ENCODE measurements around the gene KCNK17. TPM values are rescaled to one million over a fixed set of nuclear protein-coding genes. Genes with fewer than 3 reads are reported as not detected.

Gene KCNK17
- total RNA-seq, 4 donors from 2014 or later: 0.67 to 2.1 (median 1.7) TPM; not detected in 1

- Histone ChIP-seq H3K27me3 (no peaks in the 10 kb centered on the region), H3K9me3 (no peaks in the 10 kb centered on the region), H3K4me1 (no peaks in the 10 kb centered on the region), H3K27ac (no peak overlapping the region), H3K4me3 (no peak overlapping the region), H3K36me3 (no peaks in the 10 kb centered on the region)
- TF ChIP-seq POLR2A (IDR thresholded peaks at IDR 0.05): no peak
- no peak for DNase-seq
These were observed 44.3 kb downstream of the KCNK17 start for GRCh38 chr6:39269961-39270360.

GRCh38 chr6:39268721-39269120, 45.5 kb downstream of the KCNK17 start:
- H3K4me3 ChIP-seq: no peak overlapping the region
- TF ChIP-seq POLR2A (IDR thresholded peaks at IDR 0.05) (no peak), CTCF (IDR thresholded peaks at IDR 0.05) (no peak)
- H3K9me3 ChIP-seq: no peaks in the 10 kb centered on the region
- no peaks in the 10 kb centered on the region for H3K4me1 ChIP-seq
- H3K36me3 ChIP-seq: no peaks in the 10 kb centered on the region
- DNase-seq: no peak
- no peaks in the 10 kb centered on the region for H3K27me3 ChIP-seq
- no peak overlapping the region for H3K27ac ChIP-seq

GRCh38 chr6:39268171-39268570, 46.0 kb downstream of the KCNK17 start:
- no peaks in the 10 kb centered on the region for H3K36me3 ChIP-seq
- H3K4me3 ChIP-seq: no peak overlapping the region
- no peaks in the 10 kb centered on the region for H3K4me1 ChIP-seq
- TF ChIP-seq POLR2A (IDR thresholded peaks at IDR 0.05): no peak
- TF ChIP-seq CTCF (IDR thresholded peaks at IDR 0.05): no peak
- DNase-seq: no peak
- H3K27me3 ChIP-seq: no peaks in the 10 kb centered on the region
- H3K9me3 ChIP-seq: no peaks in the 10 kb centered on the region
- no peak overlapping the region for H3K27ac ChIP-seq

- no peak overlapping the region for H3K4me3 ChIP-seq
- H3K9me3 ChIP-seq: no peaks in the 10 kb centered on the region
- H3K27ac ChIP-seq: no peak overlapping the region
- H3K27me3 ChIP-seq: no peaks in the 10 kb centered on the region
- no peaks in the 10 kb centered on the region for H3K4me1 ChIP-seq
- TF ChIP-seq CTCF (IDR thresholded peaks at IDR 0.05): no peak
- no peak for TF ChIP-seq POLR2A (IDR thresholded peaks at IDR 0.05)
- no peaks in the 10 kb centered on the region for H3K36me3 ChIP-seq
- DNase-seq: no peak
These were observed 47.4 kb downstream of the KCNK17 start for GRCh38 chr6:39266782-39267355.

GRCh38 chr6:39266375-39266774, 47.8 kb downstream of the KCNK17 start:
- TF ChIP-seq POLR2A (IDR thresholded peaks at IDR 0.05): no peak
- no peak for TF ChIP-seq CTCF (IDR thresholded peaks at IDR 0.05)
- no peak for DNase-seq
- Histone ChIP-seq H3K4me1 (no peaks in the 10 kb centered on the region), H3K27ac (no peak overlapping the region), H3K27me3 (no peaks in the 10 kb centered on the region), H3K4me3 (no peak overlapping the region), H3K36me3 (no peaks in the 10 kb centered on the region), H3K9me3 (no peaks in the 10 kb centered on the region)

- DNase-seq: no peak
These were observed 50.7 kb downstream of the KCNK17 start for GRCh38 chr6:39263303-39264037.

More at GRCh38 chr6:39263303-39264037, 50.7 kb downstream of the KCNK17 start:
- Histone ChIP-seq H3K4me1 (no peaks in the 10 kb centered on the region), H3K27ac (no peak overlapping the region), H3K36me3 (no peaks in the 10 kb centered on the region), H3K9me3 (no peaks in the 10 kb centered on the region), H3K4me3 (no peak overlapping the region), H3K27me3 (no peaks in the 10 kb centered on the region)
- no peak for TF ChIP-seq CTCF (IDR thresholded peaks at IDR 0.05)
- no peak for TF ChIP-seq POLR2A (IDR thresholded peaks at IDR 0.05)

Measured in Peyer's patch (tissue), 4 donors.